Left lung (tissue), 10 donors: Measurements from ENCODE around the gene ENO4. TPM values are rescaled to one million over a fixed set of nuclear protein-coding genes. Genes with fewer than 3 reads are reported as not detected.

Source experiments
- ATAC-seq: fragments of 200-7000 bp; cut with Tn5 transposase; one replicate; pipeline ENCODE4 v1.9.1; 2020; ENCODE audit warnings: moderate library complexity
- DNase-seq, 4 donors: peaks; one replicate each; pipeline ENCODE4 v3.0.0-alpha.2; 2013 to 2020
- H3K27ac ChIP-seq, 2 donors: fragments of 200-600 bp; sonication (generic) in 1 of 2; one replicate each; pipeline versions ENCODE4 v1.5.0 to v1.8.0; 2020 to 2021
- H3K27me3 ChIP-seq, 2 donors: fragments of 200-600 bp; sonication (generic) in 1 of 2; one replicate each; pipeline versions ENCODE4 v1.5.0 to v1.8.0; 2020 to 2021
- H3K36me3 ChIP-seq, 2 donors: fragments of 200-600 bp; sonication (generic) in 1 of 2; one replicate each; pipeline versions ENCODE4 v1.5.0 to v1.8.0; 2020 to 2021
- H3K4me1 ChIP-seq, 2 donors: fragments of 200-600 bp; one replicate each; pipeline ENCODE4 v1.8.0; 2021
- H3K4me3 ChIP-seq, 2 donors: fragments of 200-600 bp; sonication (generic) in 1 of 2; one replicate each; pipeline versions ENCODE4 v1.5.0 to v1.8.0; 2020 to 2021; ENCODE audit warnings: mild to moderate bottlenecking in 1 of 2
- H3K9me3 ChIP-seq, 2 donors: fragments of 200-600 bp; sonication (generic) in 1 of 2; one replicate each; pipeline versions ENCODE4 v1.5.0 to v1.8.0; 2020 to 2021
- CTCF ChIP-seq, 2 donors: fragments of 200-600 bp; sonication (generic) in 1 of 2; IDR thresholded peaks; one replicate each; pipeline versions ENCODE4 v1.5.0 to v1.8.0; 2021; ENCODE audit warnings: antibody characterized with exemption in 2 of 2
- intact Hi-C, 2 donors: fragments of 100-400 bp; cut with DNase I; formaldehyde crosslinking; loops; one replicate each; pipeline versions ENCODE4 v1.11.2 to v1.14.2; 2022
- polyA plus RNA-seq, 6 donors: library from polyadenylated mRNA; unstranded; fragments of 120-200 nt; gene quantifications; one replicate each; pipeline ENCODE4 v1.2.1, GENCODE V29; 2013; ENCODE audit not compliant: insufficient read length in 6 of 6
- total RNA-seq, 2 donors: library from RNA; stranded (reverse); fragmentation: NEBNext Ultra II Directional; extraction: Animal tissue kit (Norgen Biotek cat#: 25700); gene quantifications; one replicate each; pipeline ENCODE4 v1.2.1, GENCODE V29; 2021
- donor health status: DM: no; HTN: yes; CAD: no.
- donor health status: DM: no; HTN: no; CAD: no.

The ENO4 gene
- total and polyA plus RNA-seq, 8 donors, result 0.50 to 4.4 (median 3.0) TPM

GRCh38 chr10:116926426-116926825 lies 77.1 kb downstream of the ENO4 start:
- TF ChIP-seq CTCF (IDR thresholded peaks at IDR 0.05), result no peak
- Histone ChIP-seq H3K4me1 (no peaks in the 10 kb centered on the region), H3K9me3 (no peaks in the 10 kb centered on the region), H3K36me3 (peaks cover 0 to 8% of the 10 kb centered on the region in 2 donors), H3K4me3 (no peak overlapping the region), H3K27ac (no peak overlapping the region), H3K27me3 (no peaks in the 10 kb centered on the region)
- ATAC-seq, result no peak
- no peak for DNase-seq
- intact Hi-C loops, result no loop called here

GRCh38 chr10:116931806-116932205 lies 82.5 kb downstream of the ENO4 start:
- no peak for DNase-seq
- Histone ChIP-seq H3K9me3 (peaks cover 2 to 3% of the 10 kb centered on the region in 2 donors), H3K36me3 (peaks cover 0 to 12% of the 10 kb centered on the region in 2 donors), H3K4me3 (no peak overlapping the region), H3K27ac (no peak overlapping the region), H3K27me3 (no peaks in the 10 kb centered on the region), H3K4me1 (no peaks in the 10 kb centered on the region)
- no peak for ATAC-seq
- intact Hi-C loops, result no loop called here
- TF ChIP-seq CTCF (IDR thresholded peaks at IDR 0.05), result no peak

Other genes starting within 250 kb of the ENO4 start
- not detected for gene PNLIPRP2, start 228.5 kb upstream of the ENO4 start, total RNA-seq
- gene PNLIPRP2, start 228.5 kb upstream of the ENO4 start, polyA plus RNA-seq, result not detected
- gene HSPA12A, start 106.9 kb upstream of the ENO4 start, total RNA-seq, result 1 to 10 TPM; 9.1 to 9.9 TPM
- gene HSPA12A, start 106.9 kb upstream of the ENO4 start, polyA plus RNA-seq, result 10 to 100 TPM; 10.4 to 13.5 (median 12.9) TPM
- 10 to 100 TPM; 36.3 to 38.9 TPM for gene SHTN1, start 155.7 kb downstream of the ENO4 start, total RNA-seq
- 10 to 100 TPM; 24.5 to 30.1 (median 28.8) TPM for gene SHTN1, start 155.7 kb downstream of the ENO4 start, polyA plus RNA-seq